ENCODE results near the gene RGL2. TPM values are rescaled to one million over a fixed set of nuclear protein-coding genes. Genes with fewer than 3 reads are reported as not detected.

RGL2 gene
- total RNA-seq, 2 donors from 2014 or later: 98.7 to 107 TPM

- Histone ChIP-seq H3K9me3 (no peaks in the 10 kb centered on the region), H3K4me1 (replicated peaks) (peaks cover 18% of the 10 kb centered on the region), H3K36me3 (peaks cover 3 to 5% of the 10 kb centered on the region in 2 donors), H3K4me3 (peak overlapping the region; percentile 43 to 44), H3K27ac (peak overlapping the region; percentile 88 to 90), H3K27me3 (replicated peaks; ENCODE audit: insufficient read depth) (no peaks in the 10 kb centered on the region)
- no peak for TF ChIP-seq POLR2A (IDR thresholded peaks at IDR 0.05)
- TF ChIP-seq, protein P1, sequence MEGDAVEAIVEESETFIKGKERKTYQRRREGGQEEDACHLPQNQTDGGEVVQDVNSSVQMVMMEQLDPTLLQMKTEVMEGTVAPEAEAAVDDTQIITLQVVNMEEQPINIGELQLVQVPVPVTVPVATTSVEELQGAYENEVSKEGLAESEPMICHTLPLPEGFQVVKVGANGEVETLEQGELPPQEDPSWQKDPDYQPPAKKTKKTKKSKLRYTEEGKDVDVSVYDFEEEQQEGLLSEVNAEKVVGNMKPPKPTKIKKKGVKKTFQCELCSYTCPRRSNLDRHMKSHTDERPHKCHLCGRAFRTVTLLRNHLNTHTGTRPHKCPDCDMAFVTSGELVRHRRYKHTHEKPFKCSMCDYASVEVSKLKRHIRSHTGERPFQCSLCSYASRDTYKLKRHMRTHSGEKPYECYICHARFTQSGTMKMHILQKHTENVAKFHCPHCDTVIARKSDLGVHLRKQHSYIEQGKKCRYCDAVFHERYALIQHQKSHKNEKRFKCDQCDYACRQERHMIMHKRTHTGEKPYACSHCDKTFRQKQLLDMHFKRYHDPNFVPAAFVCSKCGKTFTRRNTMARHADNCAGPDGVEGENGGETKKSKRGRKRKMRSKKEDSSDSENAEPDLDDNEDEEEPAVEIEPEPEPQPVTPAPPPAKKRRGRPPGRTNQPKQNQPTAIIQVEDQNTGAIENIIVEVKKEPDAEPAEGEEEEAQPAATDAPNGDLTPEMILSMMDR (IDR thresholded peaks at IDR 0.05): no peak
- intact Hi-C loops (cut with DNase I): loop anchor here (5.0 kb wide), 1 partner anchor 94 kb away; the partner anchor contains the start of gene PHF1
- 68% methylated on average over 8 of the region's 8 CpGs for WGBS
- no peak for DNase-seq (ENCODE audit: low spot score)
Observed at GRCh38 chr6:33318426-33319073, 19.8 kb upstream of the RGL2 start.

GRCh38 chr6:33317669-33318425, 19.1 kb upstream of the RGL2 start, which contains the start of gene ZBTB22:
ZBTB22 (minus strand) TSS chr6:33317744; CDS start chr6:33316916, 828 bp downstream.
- peak within 1 kb of the TSS; percentile 43 to 44 for H3K4me3 ChIP-seq
- TF ChIP-seq POLR2A (IDR thresholded peaks at IDR 0.05): peak; percentile 43
- TF ChIP-seq POLR2AphosphoS5 (IDR thresholded peaks at IDR 0.05): peak; percentile 94
- TF ChIP-seq, protein P1 (IDR thresholded peaks at IDR 0.05): peak in 2 of 4 experiments; percentile 16 to 32
- peaks cover 3 to 5% of the 10 kb centered on the region in 2 donors for H3K36me3 ChIP-seq
- 1% methylated on average over 38 of the region's 44 CpGs for WGBS
- intact Hi-C loops (cut with DNase I): loop anchor here (5.0 kb wide), 1 partner anchor 94 kb away; the partner anchor contains the start of gene PHF1
- H3K27me3 ChIP-seq (replicated peaks; ENCODE audit: insufficient read depth): no peaks in the 10 kb centered on the region
- H3K9me3 ChIP-seq: no peaks in the 10 kb centered on the region
- peaks cover 18% of the 10 kb centered on the region for H3K4me1 ChIP-seq (replicated peaks)
- H3K27ac ChIP-seq: peak within 1 kb of the TSS; percentile 88 to 99
- DNase-seq (ENCODE audit: low spot score): peak; percentile 99

- Histone ChIP-seq H3K27me3 (replicated peaks; ENCODE audit: insufficient read depth) (no peaks in the 10 kb centered on the region), H3K4me3 (peak overlapping the region; percentile 43 to 44), H3K27ac (peak overlapping the region; percentile 88 to 90), H3K4me1 (replicated peaks) (peaks cover 18% of the 10 kb centered on the region), H3K36me3 (peaks cover 3 to 5% of the 10 kb centered on the region in 2 donors), H3K9me3 (no peaks in the 10 kb centered on the region)
- intact Hi-C loops (cut with DNase I): loop anchor here (5.0 kb wide), 1 partner anchor 95 kb away; the partner anchor contains the start of gene PHF1
- DNase-seq (ENCODE audit: low spot score): no peak
- whole genome bisulfite sequencing: 0% methylated on average over 8 of the region's 27 CpGs
- TF ChIP-seq POLR2A (IDR thresholded peaks at IDR 0.05) (no peak), POLR2AphosphoS5 (IDR thresholded peaks at IDR 0.05) (no peak)
- TF ChIP-seq, protein P1 (IDR thresholded peaks at IDR 0.05): no peak
Observed at GRCh38 chr6:33317419-33317668, 18.6 kb upstream of the RGL2 start.

DNA sequence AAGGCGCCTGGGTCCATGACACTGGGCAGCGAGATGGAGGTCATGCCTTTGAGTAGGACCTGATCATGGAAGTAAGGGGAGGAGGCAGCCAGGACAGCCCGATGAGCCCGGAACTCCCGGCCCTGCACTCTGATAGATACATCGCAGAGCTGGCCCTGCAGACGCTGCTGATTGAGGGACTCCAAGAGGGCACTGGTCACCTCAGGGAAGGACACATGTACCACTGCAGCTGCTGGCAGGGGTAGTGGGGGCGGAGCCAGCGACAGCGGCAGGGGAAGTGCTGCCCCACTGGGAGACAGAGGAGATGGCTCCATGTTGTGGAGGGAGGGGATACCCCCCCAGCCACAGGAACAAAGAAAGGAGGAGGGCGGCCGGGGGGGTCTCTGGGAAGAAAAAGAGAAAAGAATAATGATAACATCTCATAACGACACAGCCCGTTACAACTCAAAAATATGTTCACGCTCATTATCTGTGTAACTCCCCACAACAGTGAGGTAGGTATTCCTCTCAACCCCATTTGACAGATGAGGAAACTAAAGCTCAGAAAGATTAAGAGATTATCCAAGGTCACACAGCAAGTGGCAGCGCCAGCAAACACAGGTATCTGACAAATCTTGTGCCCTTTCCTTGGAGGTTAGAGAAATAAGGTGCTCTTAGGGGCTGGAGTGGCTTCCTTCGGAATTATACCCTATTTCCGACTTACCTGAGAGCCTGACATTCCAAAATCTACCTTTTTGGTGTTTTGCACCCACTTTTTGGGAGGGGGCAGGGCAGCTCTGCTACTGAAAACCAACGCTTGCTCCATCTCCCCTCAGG, 18.1 kb upstream of the RGL2 start:
- Histone ChIP-seq H3K27ac (peak overlapping the region; percentile 88 to 99), H3K9me3 (no peaks in the 10 kb centered on the region), H3K4me3 (peak overlapping the region; percentile 43 to 44), H3K4me1 (replicated peaks) (peaks cover 15% of the 10 kb centered on the region), H3K27me3 (replicated peaks; ENCODE audit: insufficient read depth) (no peaks in the 10 kb centered on the region), H3K36me3 (peaks cover 3 to 5% of the 10 kb centered on the region in 2 donors)
- intact Hi-C loops (cut with DNase I): loop anchor here (5.0 kb wide), 1 partner anchor 95 kb away; the partner anchor contains the start of gene PHF1
- WGBS: 73% methylated on average over 19 of the region's 19 CpGs
- DNase-seq (ENCODE audit: low spot score): no peak
- TF ChIP-seq, protein P1 (IDR thresholded peaks at IDR 0.05): no peak
- TF ChIP-seq POLR2A (IDR thresholded peaks at IDR 0.05): no peak
- TF ChIP-seq POLR2AphosphoS5 (IDR thresholded peaks at IDR 0.05): no peak
